Renal cortical epithelial cell (primary cell): ENCODE results near the gene GPATCH8. TPM values are rescaled to one million over a fixed set of nuclear protein-coding genes. Genes with fewer than 3 reads are reported as not detected.
"Not testable (repeated sequence)": the region's sequence is repeated elsewhere in the genome, so short reads cannot be mapped to it uniquely, and the experiment has no call there.

Source experiments
- DNase-seq: peaks from one replicate; pipeline ENCODE4 v3.0.0-alpha.2; 2011; ENCODE audit warnings: low read depth
- total RNA-seq: library from RNA; depleted of rRNA; stranded (reverse); fragments of >200 nt; gene quantifications from 2 replicates; pipeline ENCODE4 v1.2.3, GENCODE V29; 2014

GPATCH8 gene
- total RNA-seq, 1 donor from 2014 or later = 43.8 TPM

DNA sequence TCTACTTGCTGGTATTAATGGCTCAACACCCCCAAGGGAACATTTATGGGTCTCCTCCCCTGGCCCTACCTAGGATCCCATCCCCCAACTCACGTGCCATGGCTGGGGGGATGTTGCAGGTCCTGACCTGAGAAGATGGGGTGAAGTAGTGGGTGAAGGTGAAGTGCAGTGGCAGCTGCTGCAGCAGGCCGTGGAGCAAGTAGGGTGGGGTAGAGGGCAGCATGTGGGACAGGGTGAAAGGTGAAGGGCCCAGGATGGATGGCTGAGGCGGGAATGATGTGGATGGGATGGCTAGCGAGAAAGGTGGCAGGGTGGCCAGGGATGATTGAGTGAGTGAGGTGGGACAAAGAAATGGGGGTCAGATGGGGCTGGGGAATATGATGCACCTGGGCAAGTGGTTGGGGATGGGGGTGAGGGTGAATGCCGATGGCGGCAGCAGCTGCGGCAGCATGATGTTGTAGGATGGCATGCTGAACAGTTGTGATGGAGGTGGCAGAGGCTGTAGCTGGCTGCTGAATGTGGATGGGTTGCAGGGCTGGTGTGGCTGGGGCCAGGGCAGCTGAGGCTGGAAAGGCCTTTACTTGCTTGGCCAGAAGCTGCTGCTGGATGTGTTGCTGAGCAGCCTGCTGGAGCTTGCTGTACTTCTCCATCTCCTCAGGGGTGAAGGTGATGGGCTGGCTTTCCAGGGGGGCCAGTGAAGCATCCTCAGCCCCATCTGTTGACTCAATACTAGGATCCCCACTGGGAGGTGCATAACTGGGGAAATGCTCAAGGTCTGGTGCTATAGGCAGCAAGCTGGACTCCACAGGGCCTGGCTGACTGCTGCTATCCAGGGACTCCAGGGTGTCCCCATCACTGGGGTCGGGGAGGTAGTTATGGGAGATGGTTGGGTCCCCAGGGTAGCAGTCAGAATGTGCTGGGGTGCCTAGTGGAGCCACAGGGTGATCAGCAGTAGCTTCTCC lies 105.4 kb downstream of the GPATCH8 start:
- no peak for DNase-seq

GRCh38 chr17:44396946-44397345 lies 106.3 kb downstream of the GPATCH8 start:
- no peak for DNase-seq

GRCh38 chr17:44394833-44395232 lies 108.4 kb downstream of the GPATCH8 start:
- no peak for DNase-seq

DNA sequence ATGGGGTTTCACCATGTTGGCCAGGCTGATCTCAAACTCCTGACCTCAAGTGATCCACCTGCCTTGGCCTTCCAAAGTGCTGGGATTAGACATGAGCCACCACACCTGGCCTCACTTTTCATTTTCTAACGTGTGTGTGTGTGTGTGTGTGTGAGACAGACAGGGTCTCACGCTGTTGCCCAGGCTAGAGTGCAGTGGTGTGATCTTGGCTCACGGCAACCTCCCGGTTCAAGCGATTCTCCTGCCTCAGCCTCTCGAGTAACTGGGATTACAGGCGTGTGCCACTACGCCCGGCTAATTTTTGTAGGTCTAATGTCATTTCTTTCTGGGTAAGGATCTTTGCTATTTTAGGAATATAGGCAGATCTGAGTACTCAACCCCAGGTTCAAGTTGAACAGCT lies 109.1 kb downstream of the GPATCH8 start:
- not testable (repeated sequence) for DNase-seq

- DNase-seq = no peak
Observed at GRCh38 chr17:44390250-44390870, 112.8 kb downstream of the GPATCH8 start.

- no peak for DNase-seq
Observed at GRCh38 chr17:44389723-44390202, 113.4 kb downstream of the GPATCH8 start.

GRCh38 chr17:44389281-44389680 lies 113.9 kb downstream of the GPATCH8 start, which contains the start of gene ITGA2B:
TSS of gene ITGA2B (minus strand) at chr17:44389649. CDS start at chr17:44389473, 176 bp downstream.
- no peak for DNase-seq

DNA sequence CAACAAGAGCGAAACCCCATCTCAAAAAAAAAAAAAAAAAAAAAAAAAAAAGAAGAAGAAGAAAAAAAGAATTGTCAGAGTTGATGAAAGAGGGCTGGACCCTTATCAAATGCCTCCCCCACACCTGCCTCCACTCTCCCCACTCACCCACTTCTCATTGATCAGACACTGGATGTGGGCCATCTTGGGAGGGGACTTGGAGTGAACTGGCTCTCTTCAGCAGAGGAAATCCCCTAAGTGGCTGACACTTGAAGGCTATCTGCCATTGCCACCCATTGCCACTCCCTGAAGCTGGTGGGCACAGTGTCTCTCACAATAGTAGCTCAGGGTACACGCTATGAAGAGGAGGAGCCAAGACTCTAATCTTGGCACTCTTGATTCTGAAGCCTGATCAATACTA lies 115.4 kb downstream of the GPATCH8 start:
- DNase-seq = no peak

- DNase-seq = no peak
Observed at GRCh38 chr17:44386182-44386525, 117.1 kb downstream of the GPATCH8 start.

DNA sequence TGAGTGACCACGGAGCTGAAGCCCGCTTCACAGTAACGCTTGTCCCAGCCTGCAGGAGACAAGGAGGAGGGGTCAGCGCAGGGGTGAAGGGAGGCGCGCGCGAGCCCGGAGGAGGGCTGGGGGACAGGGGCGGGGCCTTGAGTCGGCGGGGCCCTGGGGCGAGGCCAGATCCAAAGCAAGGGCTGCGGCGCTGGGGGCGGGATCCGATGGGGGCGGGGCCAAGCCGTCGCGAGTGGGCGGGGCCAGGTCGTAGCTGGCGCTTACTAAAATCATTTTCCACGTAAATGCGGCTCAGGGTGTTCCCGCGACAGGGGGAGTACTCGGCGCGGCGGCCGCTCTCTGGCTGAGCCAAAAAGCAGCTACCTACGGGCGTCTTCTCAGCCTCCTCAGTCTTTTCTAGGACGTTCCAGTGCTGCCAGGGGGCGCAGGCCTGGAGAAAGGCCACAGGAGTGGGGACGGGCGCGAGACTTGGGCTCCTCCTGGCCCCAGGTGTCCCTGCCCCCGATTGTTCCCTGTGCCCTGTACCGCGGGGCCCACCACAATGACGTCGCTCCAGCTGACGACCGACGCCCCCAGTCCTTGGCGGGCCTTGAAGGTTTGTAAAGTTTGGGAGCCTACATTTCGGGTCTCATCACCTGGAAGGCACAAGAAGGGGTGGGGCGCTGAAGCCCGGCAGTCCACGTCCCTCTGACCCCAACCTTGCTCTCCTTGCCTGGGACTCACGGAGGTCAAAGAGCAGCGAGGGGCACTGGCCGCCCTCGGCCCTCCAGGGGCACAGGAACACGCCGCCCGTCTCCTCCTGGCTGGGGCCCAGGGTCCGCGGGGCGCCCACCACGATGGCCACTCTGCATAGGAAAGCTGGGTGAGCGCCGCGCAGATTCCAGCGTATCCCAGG lies 117.7 kb downstream of the GPATCH8 start:
- peak; percentile 28 for DNase-seq

- no peak for DNase-seq
Observed at GRCh38 chr17:44384823-44385286, 118.4 kb downstream of the GPATCH8 start.

DNA sequence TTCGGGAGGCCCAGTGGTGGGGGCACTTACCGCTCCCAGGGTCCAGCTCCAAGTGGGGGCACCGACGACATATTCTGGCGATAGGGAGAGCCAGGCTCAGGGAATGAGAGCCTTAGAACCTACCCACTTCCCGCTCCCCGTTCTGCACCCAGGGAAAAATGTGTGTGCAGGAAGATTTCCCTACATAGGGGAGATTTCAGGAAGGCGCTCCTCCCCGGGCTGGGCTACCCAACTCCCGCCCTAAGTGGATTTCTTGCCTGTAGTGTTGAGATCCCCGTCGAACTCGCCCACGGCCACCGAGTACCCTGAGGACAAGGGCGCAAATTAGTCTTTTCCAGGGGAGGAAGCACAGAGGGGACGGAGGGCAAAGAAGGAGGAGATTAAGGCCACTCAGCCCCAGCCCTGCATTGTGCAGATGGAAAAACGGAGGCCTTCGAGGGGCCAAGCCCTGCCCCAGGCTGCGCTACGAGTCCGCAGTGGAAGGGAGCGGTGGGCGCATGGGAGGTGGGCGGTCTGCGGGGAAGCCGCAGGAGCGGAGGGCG lies 118.9 kb downstream of the GPATCH8 start:
- DNase-seq = no peak

DNA sequence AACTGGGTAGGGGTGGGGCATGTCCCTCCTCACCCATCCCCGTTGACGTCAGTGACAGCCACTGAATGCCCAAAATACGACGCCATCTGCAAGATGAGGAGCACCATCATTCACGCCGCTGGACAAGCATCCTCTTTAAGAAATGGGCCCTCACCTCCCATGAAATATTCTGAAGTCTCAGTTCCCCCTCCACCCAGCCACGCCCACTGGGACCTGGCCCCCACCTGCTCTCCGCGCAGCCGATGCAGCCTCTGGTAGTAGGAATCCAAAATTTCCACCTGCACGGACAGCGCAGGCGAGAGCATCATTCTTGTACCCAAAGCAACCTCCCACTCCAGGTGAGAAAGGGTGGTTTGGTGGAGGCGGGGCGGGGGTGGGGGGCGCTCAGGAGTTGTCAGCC lies 119.3 kb downstream of the GPATCH8 start:
- DNase-seq = no peak

GRCh38 chr17:44383363-44383762 lies 119.8 kb downstream of the GPATCH8 start:
- no peak for DNase-seq

DNA sequence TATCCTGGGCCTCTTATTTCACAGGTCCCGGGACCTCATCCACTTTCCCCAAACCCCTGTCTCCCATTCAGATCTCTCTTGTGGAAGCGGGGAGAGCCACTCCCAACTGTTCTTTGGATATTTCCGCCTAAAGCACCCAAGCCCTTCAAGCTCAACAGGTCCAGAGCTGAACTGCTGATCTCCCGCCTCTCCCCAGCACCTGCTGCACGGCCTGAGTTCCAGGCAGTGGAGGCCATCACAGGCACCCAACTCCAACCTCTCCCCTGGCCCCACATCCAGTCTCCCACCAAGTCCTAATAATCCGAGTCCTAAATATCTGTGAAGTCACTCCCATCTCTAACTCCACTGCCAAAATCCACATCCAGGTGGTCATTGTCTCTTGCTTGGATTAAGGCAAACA lies 120.3 kb downstream of the GPATCH8 start:
- no peak for DNase-seq

DNA sequence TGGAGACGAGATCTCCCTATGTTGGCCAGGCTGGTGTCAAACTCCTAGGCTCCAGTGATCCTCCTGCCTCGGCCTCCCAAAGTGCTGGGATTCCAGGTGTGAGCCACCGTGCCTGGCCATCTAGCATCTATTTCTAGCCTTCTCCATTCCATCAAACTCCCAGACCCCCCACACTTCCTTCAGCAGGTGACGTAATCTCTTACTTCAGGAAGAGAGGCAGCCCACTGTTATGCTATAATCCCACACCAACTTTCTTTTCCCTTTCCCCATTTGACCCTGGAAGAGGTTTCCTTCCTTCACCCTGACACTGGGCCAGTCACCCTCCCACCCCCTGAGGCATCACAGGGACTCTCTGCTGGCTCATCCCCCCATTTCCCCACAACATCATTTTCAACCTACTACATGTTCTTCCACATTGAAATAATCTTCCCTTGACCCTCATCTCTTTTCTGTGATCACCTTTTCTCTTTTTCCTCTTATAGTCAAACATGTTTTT lies 121.3 kb downstream of the GPATCH8 start:
- DNase-seq = no peak

DNA sequence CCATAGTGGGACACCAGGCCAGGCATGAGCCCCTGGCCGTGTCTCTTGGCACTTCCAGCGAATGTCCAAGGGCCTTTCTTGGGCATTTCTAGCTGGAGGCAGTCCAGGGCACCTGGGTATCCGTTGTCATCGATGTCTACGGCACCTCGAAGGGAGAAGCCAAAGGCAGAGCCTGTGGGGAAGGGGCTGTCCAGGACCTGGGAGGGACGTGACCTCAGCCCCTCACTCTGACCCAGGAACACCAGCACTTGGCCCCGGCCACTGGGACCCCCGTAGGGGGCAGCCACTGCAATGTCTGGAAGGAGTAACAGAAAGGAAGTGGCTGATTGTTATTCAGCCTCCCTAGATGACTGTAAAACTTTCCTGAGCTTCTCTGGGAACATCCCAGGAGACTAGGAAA lies 122.4 kb downstream of the GPATCH8 start:
- DNase-seq = no peak

GRCh38 chr17:44379887-44380286 lies 123.3 kb downstream of the GPATCH8 start:
- DNase-seq = no peak

- DNase-seq = no peak
Observed at GRCh38 chr17:44378171-44378705, 125.0 kb downstream of the GPATCH8 start.

- no peak for DNase-seq
Observed at GRCh38 chr17:44376779-44377178, 126.4 kb downstream of the GPATCH8 start.

DNA sequence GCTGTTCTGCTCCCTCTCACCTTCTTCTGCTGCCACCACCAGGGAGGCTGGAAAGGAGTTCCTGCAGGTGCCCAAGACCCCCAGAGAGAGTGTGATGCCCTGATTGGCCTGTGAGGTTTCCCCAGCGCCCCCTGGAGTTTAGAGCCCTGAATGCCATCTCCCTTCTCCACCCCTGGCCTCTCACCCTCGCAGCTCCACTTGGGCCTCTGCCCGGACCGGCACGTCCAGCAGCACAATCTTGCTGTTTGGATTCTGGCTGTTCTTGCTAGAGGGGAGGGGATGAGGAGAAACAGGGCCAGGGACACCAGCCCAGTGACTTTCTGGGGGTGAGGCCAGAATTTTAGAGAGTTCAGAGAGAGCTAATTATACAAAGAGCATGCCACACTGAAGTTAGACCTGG lies 127.1 kb downstream of the GPATCH8 start:
- DNase-seq = no peak
